SK-N-MC (cell line): ENCODE results near the gene SNX30.

Experiments
- EZH2 ChIP-seq: fragments of 200-600 bp; sonication (generic); IDR thresholded peaks from one replicate; pipeline ENCODE4 v1.6.1; 2017; ENCODE audit warnings: antibody characterized with exemption
- FOXP2 ChIP-seq: optimal IDR thresholded peaks from 2 replicates; pipeline ENCODE3; 2011; ENCODE audit warnings: mild to moderate bottlenecking, moderate library complexity; ENCODE audit not compliant: insufficient read depth; ENCODE audit errors: extremely low read length, control extremely low read depth
- POLR2AphosphoS5 ChIP-seq: IDR thresholded peaks from 2 replicates; pipeline ENCODE4 v1.6.1; 2012; ENCODE audit warnings: mild to moderate bottlenecking, low read depth, low read length, borderline replicate concordance

- TF ChIP-seq POLR2AphosphoS5, result no peak
- TF ChIP-seq EZH2, result no peak
- TF ChIP-seq FOXP2, result no peak
Measured at GRCh38 chr9:112905084-112905483, 154.5 kb downstream of the SNX30 start.
